MCF 10A (cell line): Measurements from ENCODE around the gene VSTM2L. TPM values are rescaled to one million over a fixed set of nuclear protein-coding genes. Genes with fewer than 3 reads are reported as not detected.
"Not testable (repeated sequence)": the region's sequence is repeated elsewhere in the genome, so short reads cannot be mapped to it uniquely, and the experiment has no call there.

Experiments used
- Bru-seq: library from RNA; stranded (reverse); fragments of 400-500 nt; gene quantifications from one replicate; lab custom pipeline; 2021; lab: Mats Ljungman, UMichigan
- BruChase-seq, 2 experiments: library from RNA; stranded (reverse); fragments of 400-500 nt; gene quantifications; one replicate each; lab custom pipeline; 2021; lab: Mats Ljungman, UMichigan
- BruUV-seq: library from RNA; stranded (reverse); fragments of 400-500 nt; replicated peaks from 2 replicates; lab custom pipeline; 2021; lab: Mats Ljungman, UMichigan
- CTCF ChIA-PET: fragments of 300-600 bp; sonication (Branson Sonifier 250); formaldehyde crosslinking; extraction: SDS; loops from one replicate; lab custom pipeline; 2021; ENCODE audit warnings: antibody characterized with exemption, inconsistent platforms; lab: Yijun Ruan, JAX
- POLR2A ChIA-PET: fragments of 300-600, 350-650 bp; sonication (Branson Sonifier 250); formaldehyde crosslinking; extraction: SDS; loops from one replicate; lab custom pipeline; 2020; ENCODE audit warnings: antibody characterized with exemption, inconsistent platforms; lab: Yijun Ruan, JAX
- DNase-seq: peaks from one replicate; pipeline ENCODE4 v3.0.0-alpha.2; 2018; ENCODE audit not compliant: unreplicated experiment
- H3K27ac Mint-ChIP-seq: one replicate; pipeline ENCODE4 v1.8.0; 2022; ENCODE audit warnings: mild to moderate bottlenecking, low read depth, mixed read lengths; ENCODE audit not compliant: unreplicated experiment
- H3K27me3 Mint-ChIP-seq: one replicate; pipeline ENCODE4 v1.8.0; 2022; ENCODE audit warnings: mixed read lengths; ENCODE audit not compliant: insufficient read depth, unreplicated experiment
- H3K36me3 Mint-ChIP-seq: one replicate; pipeline ENCODE4 v1.8.0; 2022; ENCODE audit warnings: mild to moderate bottlenecking, moderate library complexity, mixed read lengths; ENCODE audit not compliant: insufficient read depth, unreplicated experiment
- H3K4me1 Mint-ChIP-seq: one replicate; pipeline ENCODE4 v1.8.0; 2022; ENCODE audit warnings: mixed read lengths; ENCODE audit not compliant: insufficient read depth, unreplicated experiment
- H3K4me3 Mint-ChIP-seq: one replicate; pipeline ENCODE4 v1.8.0; 2022; ENCODE audit warnings: mild to moderate bottlenecking, moderate library complexity, mixed read lengths; ENCODE audit not compliant: unreplicated experiment
- H3K9me3 Mint-ChIP-seq: one replicate; pipeline ENCODE4 v1.8.0; 2022; ENCODE audit warnings: mixed read lengths; ENCODE audit not compliant: unreplicated experiment
- intact Hi-C: fragments of 100-400 bp; cut with micrococcal nuclease; formaldehyde crosslinking; loops from 2 replicates; pipeline ENCODE4 v1.14.1; 2022
- long read RNA-seq: library from polyadenylated mRNA; stranded (forward); transcript quantifications from one replicate; pipeline ENCODE4 v2.0.0, GENCODE V29; 2022
- total RNA-seq: library from RNA; stranded (reverse); gene quantifications from 2 replicates; pipeline ENCODE4 v1.2.3, GENCODE V29; 2022
- TF ChIP-seq, protein P1 (sequence below): fragments of 200-600 bp; IDR thresholded peaks from one replicate; pipeline ENCODE4 v1.8.0; 2022; ENCODE audit warnings: antibody characterized with exemption, mild to moderate bottlenecking; ENCODE audit not compliant: unreplicated experiment

Gene VSTM2L, protein sequence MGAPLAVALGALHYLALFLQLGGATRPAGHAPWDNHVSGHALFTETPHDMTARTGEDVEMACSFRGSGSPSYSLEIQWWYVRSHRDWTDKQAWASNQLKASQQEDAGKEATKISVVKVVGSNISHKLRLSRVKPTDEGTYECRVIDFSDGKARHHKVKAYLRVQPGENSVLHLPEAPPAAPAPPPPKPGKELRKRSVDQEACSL
- 15.6 and 16.4 TPM in 2 replicates for total RNA-seq
- percentile 42 among the genes with signal in this experiment for Bru-seq, nascent RNA
- percentile 40 among the genes with signal in this experiment for BruChase-seq, experiment 1, labeled RNA remaining after a 6-hour chase
- percentile 40 among the genes with signal in this experiment for BruChase-seq, experiment 2, labeled RNA remaining after a 2-hour chase
- long read RNA-seq, transcript VSTM2L-202 (4 exons, 1,959 nt), result major isoform, 22 of 30 reads
- long read RNA-seq, partial matches to known transcripts, result 2 of 30 reads
- long read RNA-seq, other reads (novel, unspliced or antisense), result 3 of 30 reads

DNA sequence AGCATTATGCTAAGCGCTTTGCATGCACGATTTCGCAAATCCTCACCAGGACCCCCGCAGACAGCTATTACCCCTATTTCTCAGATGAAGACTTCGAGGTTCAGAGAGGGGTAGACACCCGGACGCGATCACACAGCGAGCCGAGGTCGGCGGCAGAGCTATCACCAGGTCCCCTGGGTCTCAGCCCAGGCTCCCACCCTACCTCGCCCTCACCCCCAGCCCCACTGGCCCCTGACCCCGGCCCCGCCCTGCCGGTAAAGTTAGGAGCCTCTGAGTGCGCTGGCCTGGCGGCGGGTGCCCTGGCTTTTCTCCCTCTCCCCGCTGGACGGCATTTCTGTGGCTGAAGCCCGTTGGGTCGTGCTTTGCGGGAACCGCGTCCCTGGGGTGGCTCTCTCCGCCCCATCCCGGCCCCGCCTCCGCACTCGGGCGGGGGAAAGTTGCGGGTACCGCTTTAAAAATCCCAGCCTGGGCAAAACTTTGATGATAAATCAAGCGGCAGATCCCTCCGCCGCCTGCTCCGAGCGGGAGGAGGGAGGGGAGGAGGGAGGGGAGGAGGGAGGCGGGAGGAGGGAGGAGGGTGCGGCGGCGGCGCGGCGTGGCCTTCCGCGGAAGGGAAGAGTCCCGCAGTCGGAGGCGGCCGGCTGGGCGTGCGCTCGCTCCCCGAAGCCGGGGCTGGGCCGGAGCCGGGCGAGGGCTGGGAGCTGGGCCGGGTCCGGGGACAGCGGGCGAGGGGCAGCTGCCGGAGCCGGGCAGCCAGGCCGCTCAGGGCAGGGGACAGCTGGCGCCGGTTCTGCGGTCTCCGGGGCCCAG is at the start of gene VSTM2L:
Gene VSTM2L (plus strand): TSS at position 624 of the 810 bp plus-strand sequence. CDS start 224 bp downstream, outside the sequence.
- intact Hi-C loops, result loop anchor here (1.0 to 5.0 kb wide), 4 partner anchors 91 to 320 kb away; no protein-coding TSS in a partner anchor
- Mint-ChIP-seq H3K36me3 (peaks cover 8% of the 10 kb centered on the region), H3K27ac (no peak within 1 kb of the TSS), H3K4me1 (peaks cover 41% of the 10 kb centered on the region), H3K27me3 (no peaks in the 10 kb centered on the region), H3K4me3 (peak within 1 kb of the TSS; percentile 86), H3K9me3 (no peaks in the 10 kb centered on the region)
- POLR2A ChIA-PET, result interaction anchor here (0.9 kb wide), 2 partner anchors 9 to 92 kb away, joined by 3 to 4 read pairs; no protein-coding TSS in a partner anchor
- TF ChIP-seq, protein P1, sequence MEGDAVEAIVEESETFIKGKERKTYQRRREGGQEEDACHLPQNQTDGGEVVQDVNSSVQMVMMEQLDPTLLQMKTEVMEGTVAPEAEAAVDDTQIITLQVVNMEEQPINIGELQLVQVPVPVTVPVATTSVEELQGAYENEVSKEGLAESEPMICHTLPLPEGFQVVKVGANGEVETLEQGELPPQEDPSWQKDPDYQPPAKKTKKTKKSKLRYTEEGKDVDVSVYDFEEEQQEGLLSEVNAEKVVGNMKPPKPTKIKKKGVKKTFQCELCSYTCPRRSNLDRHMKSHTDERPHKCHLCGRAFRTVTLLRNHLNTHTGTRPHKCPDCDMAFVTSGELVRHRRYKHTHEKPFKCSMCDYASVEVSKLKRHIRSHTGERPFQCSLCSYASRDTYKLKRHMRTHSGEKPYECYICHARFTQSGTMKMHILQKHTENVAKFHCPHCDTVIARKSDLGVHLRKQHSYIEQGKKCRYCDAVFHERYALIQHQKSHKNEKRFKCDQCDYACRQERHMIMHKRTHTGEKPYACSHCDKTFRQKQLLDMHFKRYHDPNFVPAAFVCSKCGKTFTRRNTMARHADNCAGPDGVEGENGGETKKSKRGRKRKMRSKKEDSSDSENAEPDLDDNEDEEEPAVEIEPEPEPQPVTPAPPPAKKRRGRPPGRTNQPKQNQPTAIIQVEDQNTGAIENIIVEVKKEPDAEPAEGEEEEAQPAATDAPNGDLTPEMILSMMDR, result no peak
- peak; percentile 63 for DNase-seq
- CTCF ChIA-PET, result interaction anchor here (0.7 to 4.3 kb wide), 7 partner anchors 9 to 515 kb away, joined by 3 to 25 read pairs (median 3); no protein-coding TSS in a partner anchor
- BruUV-seq, result no TSS peak

DNA sequence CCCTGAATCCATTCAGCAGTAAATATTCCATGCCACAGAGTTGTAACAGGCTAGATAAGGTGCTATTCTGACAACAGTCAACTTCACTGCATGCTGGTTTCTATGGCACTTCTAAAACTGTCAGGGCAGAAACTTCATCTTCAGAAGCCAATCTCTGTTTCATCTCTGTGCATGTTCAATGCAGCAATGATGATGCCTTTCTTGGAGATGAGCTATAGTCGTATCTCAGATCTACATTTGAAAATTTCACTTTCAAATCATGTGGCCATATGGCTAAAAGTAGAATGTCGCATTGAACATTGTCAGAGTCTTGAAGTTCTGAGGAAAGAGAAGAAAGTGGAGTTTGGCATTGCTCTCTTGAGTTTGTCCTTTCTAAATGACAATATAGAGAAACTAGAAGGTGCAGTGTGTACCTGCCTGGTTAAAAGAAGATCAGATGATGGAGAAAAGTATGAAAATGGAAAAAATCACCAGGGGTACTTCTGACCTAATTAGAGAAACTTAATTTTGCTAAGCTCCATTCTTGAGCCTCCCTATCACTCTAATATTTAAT is 49.0 kb upstream of the VSTM2L start:
- POLR2A ChIA-PET, result interaction anchor here (0.6 to 1.0 kb wide), 3 partner anchors 29 to 1580 kb away, joined by 3 read pairs; no protein-coding TSS in a partner anchor
- TF ChIP-seq, protein P1, result no peak
- Mint-ChIP-seq H3K4me1 (no peaks in the 10 kb centered on the region), H3K9me3 (no peaks in the 10 kb centered on the region), H3K27ac (no peak overlapping the region), H3K27me3 (no peaks in the 10 kb centered on the region), H3K36me3 (peaks cover 9% of the 10 kb centered on the region), H3K4me3 (no peak overlapping the region)
- intact Hi-C loops, result no loop called here
- no peak for DNase-seq
- CTCF ChIA-PET, result interaction anchor here (1.1 to 1.6 kb wide), 2 partner anchors 12 to 118 kb away, joined by 3 read pairs; no protein-coding TSS in a partner anchor
- no TSS peak for BruUV-seq

DNA sequence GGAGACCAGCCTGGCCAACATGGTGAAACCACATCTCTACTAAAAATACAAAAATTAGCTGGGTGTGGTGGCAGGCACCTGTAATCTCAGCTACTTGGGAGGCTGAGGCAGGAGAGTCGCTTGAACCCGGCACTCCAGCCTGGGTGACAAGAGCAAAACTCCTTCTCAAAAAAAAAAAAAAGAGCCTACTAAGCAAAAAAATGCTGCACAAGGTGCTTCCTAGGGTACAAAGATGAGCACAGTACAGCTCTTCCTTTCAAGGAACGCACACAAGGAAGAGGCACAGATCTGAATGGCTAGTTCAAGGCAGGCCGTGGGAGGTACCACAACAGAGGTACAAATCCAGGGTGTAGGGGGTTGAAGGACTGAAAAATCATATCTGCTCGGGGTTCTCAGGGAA is 46.9 kb upstream of the VSTM2L start:
- CTCF ChIA-PET, result interaction anchor here (1.0 kb wide), 1 partner anchor 25 kb away, joined by 3 read pairs; no protein-coding TSS in a partner anchor
- H3K27me3 Mint-ChIP-seq, BruUV-seq, H3K4me3 Mint-ChIP-seq, H3K27ac Mint-ChIP-seq, DNase-seq, H3K9me3 Mint-ChIP-seq, POLR2A ChIA-PET, intact Hi-C loops, H3K4me1 Mint-ChIP-seq: not testable (repeated sequence)
- H3K36me3 Mint-ChIP-seq, result peaks cover 20% of the 10 kb centered on the region

DNA sequence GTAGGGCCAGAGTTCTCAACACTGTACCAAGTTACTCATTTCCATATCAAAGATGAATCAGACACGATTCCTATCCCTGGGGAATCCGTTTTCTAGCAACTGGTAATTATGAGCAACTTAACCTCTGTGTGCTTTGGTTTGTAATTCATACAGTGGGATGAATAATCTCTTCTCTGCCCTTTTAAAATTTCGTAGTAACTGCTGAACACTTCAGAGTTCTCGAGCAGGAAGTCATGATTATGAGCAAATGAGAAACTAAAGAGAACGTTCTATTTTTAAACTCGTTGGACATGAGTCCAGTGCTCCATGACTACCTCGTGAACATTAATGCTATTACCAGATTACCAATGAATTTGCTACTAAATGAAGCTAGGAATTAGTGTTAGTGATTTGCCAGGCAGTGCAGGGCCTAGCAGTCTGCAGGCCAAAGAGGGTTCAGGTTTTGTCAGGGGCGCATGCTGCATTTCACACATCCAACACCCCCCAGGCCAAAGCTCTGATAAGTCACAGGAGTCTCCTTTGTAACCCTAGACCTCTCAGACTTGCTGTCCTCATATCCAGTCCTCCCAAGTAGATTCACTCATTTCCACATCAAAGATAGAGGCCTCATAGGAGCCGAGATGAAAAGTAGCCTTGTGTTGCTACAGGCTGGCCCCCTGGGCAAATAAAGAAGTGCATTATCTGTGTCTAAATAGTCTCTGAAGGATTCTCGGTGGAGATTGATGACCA is 45.8 kb upstream of the VSTM2L start:
- Mint-ChIP-seq H3K27ac (no peak overlapping the region), H3K9me3 (no peaks in the 10 kb centered on the region), H3K4me1 (no peaks in the 10 kb centered on the region), H3K36me3 (peaks cover 25% of the 10 kb centered on the region), H3K27me3 (no peaks in the 10 kb centered on the region), H3K4me3 (no peak overlapping the region)
- TF ChIP-seq, protein P1, result no peak
- ChIA-PET POLR2A (no interaction called here), CTCF (interaction anchor here (0.7 to 0.8 kb wide), 2 partner anchors 10 to 232 kb away, joined by 3 to 5 read pairs; no protein-coding TSS in a partner anchor)
- no peak for DNase-seq
- intact Hi-C loops, result no loop called here
- no TSS peak for BruUV-seq
